Heart left ventricle (tissue), 13 donors: ENCODE measurements around the gene NUDT4.

ENCODE experiments used
- CTCF ChIP-seq, 12 donors: fragments of 200-600 bp; sonication (generic) in 4 of 12; IDR thresholded peaks; one replicate each; pipeline versions ENCODE4 v1.5.0 to v1.8.0; 2018 to 2022; ENCODE audit warnings: antibody characterized with exemption in 12 of 12, mild to moderate bottlenecking in 5 of 12
- POLR2A ChIP-seq, 2 donors: fragments of 450-650 bp; IDR thresholded peaks; one replicate each; pipeline ENCODE4 v1.6.1; 2017; ENCODE audit warnings: antibody characterized with exemption in 2 of 2, mild to moderate bottlenecking in 2 of 2, moderate library complexity in 2 of 2
- donor health status: ischemic (EF 13 %, LVEDD 7.1; RV severe dilation, severe dysfunction).
- donor health status: DM: no; HTN: yes; CAD: no.
- donor health status: DM: no; HTN: no; CAD: no.
- donor health status: ischemic (EF 25% LVEDD 6.9; RV normal size, moderate dysfunction).
- donor health status: ischemic (EF 25% LVEDD 5.7; RV mildly dilated, moderate dysfunction).
- donor health status: ischemic (EF 35%, LVEDD 5.7; RV mildly dilated, moderate dysfunction).
- donor health status: nonischemic (EF 11% LVEDD 7.7; RV severe dilation, severe dysfunction).
- donor health status: DM: yes; HTN: yes; CAD: no.
- donor health status: PGD.
- donor health status: ischemic (EF 29% LVEDD 5.4; RV normal size, mild dysfunction).
- donor health status: nonischemic (EF 23%, LVEDD 6.1; RV moderate dilation, normal function).

- no peak for TF ChIP-seq POLR2A (IDR thresholded peaks at IDR 0.05)
- no peak for TF ChIP-seq CTCF (IDR thresholded peaks at IDR 0.05)
These were observed 18.9 kb upstream of the NUDT4 start for GRCh38 chr12:93358821-93359220.
